Endothelial cell (in vitro differentiated cells): ENCODE results near the gene CACHD1. TPM values are rescaled to one million over a fixed set of nuclear protein-coding genes. Genes with fewer than 3 reads are reported as not detected.
"Not testable (repeated sequence)": the region's sequence is repeated elsewhere in the genome, so short reads cannot be mapped to it uniquely, and the experiment has no call there.

ENCODE experiments used
- DNase-seq: peaks from one replicate; pipeline ENCODE4 v3.0.0; 2021; ENCODE audit warnings: low spot score
- H3K27ac Mint-ChIP-seq: one replicate; pipeline ENCODE4 v1.8.0; 2021; ENCODE audit warnings: mixed read lengths, inconsistent platforms; ENCODE audit not compliant: unreplicated experiment
- H3K27me3 Mint-ChIP-seq: one replicate; pipeline ENCODE4 v1.8.0; 2021; ENCODE audit warnings: mild to moderate bottlenecking, moderate library complexity, mixed read lengths, inconsistent platforms; ENCODE audit not compliant: unreplicated experiment
- H3K36me3 Mint-ChIP-seq: one replicate; pipeline ENCODE4 v1.8.0; 2021; ENCODE audit warnings: mild to moderate bottlenecking, low read depth, mixed read lengths, inconsistent platforms; ENCODE audit not compliant: unreplicated experiment
- H3K4me1 Mint-ChIP-seq: one replicate; pipeline ENCODE4 v1.8.0; 2021; ENCODE audit warnings: mild to moderate bottlenecking, mixed read lengths, inconsistent platforms; ENCODE audit not compliant: unreplicated experiment
- H3K4me3 Mint-ChIP-seq: one replicate; pipeline ENCODE4 v1.8.0; 2021; ENCODE audit warnings: mild to moderate bottlenecking, mixed read lengths, inconsistent platforms; ENCODE audit not compliant: unreplicated experiment
- H3K9me3 Mint-ChIP-seq: one replicate; pipeline ENCODE4 v1.8.0; 2021; ENCODE audit warnings: mixed read lengths, inconsistent platforms; ENCODE audit not compliant: unreplicated experiment
- CTCF ChIP-seq: fragments of 200-600 bp; sonication (generic); IDR thresholded peaks from one replicate; pipeline ENCODE4 v1.5.0; 2021; ENCODE audit warnings: antibody characterized with exemption; ENCODE audit not compliant: unreplicated experiment
- total RNA-seq: library from RNA; stranded (reverse); fragmentation: NEBNext Ultra II Directional; extraction: Animal tissue kit (Norgen Biotek cat#: 25700); gene quantifications from one replicate; pipeline ENCODE4 v1.2.1, GENCODE V29; 2021; ENCODE audit not compliant: unreplicated experiment

The CACHD1 gene
- total RNA-seq, 1 donor from 2014 or later, result 48.6 TPM

DNA sequence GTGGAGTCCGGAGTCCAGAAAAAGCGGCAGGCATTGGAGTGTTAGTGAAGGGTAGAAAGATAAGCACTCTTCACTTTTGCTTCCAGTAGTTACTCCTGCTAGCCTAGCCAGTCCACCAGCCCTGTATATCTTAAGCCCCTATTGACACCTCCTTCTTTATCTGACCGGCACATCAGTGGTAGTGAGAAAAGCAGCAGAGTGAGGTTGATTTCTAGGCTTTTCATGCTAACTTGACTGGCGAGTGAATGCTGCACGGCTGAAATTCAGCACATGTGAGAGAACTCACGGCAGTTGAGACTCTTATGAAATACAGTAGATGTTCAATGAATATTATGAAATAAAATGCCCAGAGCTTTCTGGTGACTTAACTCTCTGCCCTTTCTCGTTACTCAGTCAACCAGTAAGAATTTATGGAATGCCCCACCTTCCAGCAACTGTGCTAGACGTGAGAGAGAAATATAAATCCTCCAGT lies 128.2 kb downstream of the CACHD1 start:
- Mint-ChIP-seq H3K4me1 (peaks cover 32% of the 10 kb centered on the region), H3K9me3 (no peaks in the 10 kb centered on the region), H3K4me3 (no peak overlapping the region), H3K36me3 (peaks cover 11% of the 10 kb centered on the region), H3K27me3 (no peaks in the 10 kb centered on the region), H3K27ac (no peak overlapping the region)
- DNase-seq, result no peak
- TF ChIP-seq CTCF, result no peak

DNA sequence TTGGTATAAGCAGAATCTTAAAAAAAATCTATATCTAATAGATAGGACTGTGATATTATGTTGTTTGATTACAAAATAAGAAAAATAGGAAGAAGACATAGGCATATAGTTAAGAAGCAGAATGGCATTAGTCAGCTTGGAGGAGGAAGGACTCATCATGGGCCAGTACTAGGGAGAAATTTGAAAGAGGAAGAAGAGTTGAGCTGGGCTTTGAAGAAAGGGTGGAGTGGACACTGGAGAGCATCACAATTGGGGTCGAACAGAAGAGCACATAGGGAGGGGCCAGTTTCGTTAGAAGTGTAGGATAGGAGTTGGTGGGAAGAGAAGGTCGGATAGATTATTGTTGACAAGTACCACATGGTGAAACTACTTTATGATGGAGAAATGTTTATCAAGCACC lies 129.3 kb downstream of the CACHD1 start:
- DNase-seq, result no peak
- no peak overlapping the region for H3K4me3 Mint-ChIP-seq
- H3K4me1 Mint-ChIP-seq, result peaks cover 32% of the 10 kb centered on the region
- H3K9me3 Mint-ChIP-seq, result no peaks in the 10 kb centered on the region
- no peak for TF ChIP-seq CTCF
- no peak overlapping the region for H3K27ac Mint-ChIP-seq
- H3K27me3 Mint-ChIP-seq, result no peaks in the 10 kb centered on the region
- peaks cover 11% of the 10 kb centered on the region for H3K36me3 Mint-ChIP-seq

DNA sequence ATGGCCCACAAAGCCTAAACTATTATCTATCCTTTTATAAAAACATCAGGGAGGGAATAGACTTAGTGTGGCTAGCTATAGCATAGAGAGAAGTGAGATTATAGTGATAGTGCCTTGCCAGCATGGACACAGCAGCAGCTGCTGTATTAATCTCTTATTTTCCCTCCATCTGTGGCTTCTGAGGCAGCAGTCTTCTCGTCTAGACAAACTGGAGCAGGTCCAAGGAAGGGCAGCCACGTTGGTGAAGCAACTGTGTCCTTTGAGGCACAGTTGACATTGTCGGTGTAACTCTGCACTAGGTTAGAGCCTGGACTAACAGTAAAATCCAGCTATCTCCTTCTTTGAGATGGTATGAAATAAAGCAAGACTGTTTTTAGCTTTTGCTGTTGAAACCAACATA lies 131.3 kb downstream of the CACHD1 start:
- Mint-ChIP-seq H3K27ac (no peak overlapping the region), H3K4me3 (no peak overlapping the region), H3K9me3 (no peaks in the 10 kb centered on the region), H3K27me3 (no peaks in the 10 kb centered on the region), H3K4me1 (peaks cover 18% of the 10 kb centered on the region), H3K36me3 (peaks cover 11% of the 10 kb centered on the region)
- no peak for TF ChIP-seq CTCF
- DNase-seq, result no peak

- H3K27me3 Mint-ChIP-seq, result no peaks in the 10 kb centered on the region
- no peak for DNase-seq
- peaks cover 14% of the 10 kb centered on the region for H3K9me3 Mint-ChIP-seq
- H3K36me3 Mint-ChIP-seq, result peaks cover 17% of the 10 kb centered on the region
- no peak overlapping the region for H3K4me3 Mint-ChIP-seq
- no peak overlapping the region for H3K27ac Mint-ChIP-seq
- no peak for TF ChIP-seq CTCF
- no peaks in the 10 kb centered on the region for H3K4me1 Mint-ChIP-seq
These were observed 138.2 kb downstream of the CACHD1 start for GRCh38 chr1:64608005-64608650.

GRCh38 chr1:64608651-64609048 lies 138.7 kb downstream of the CACHD1 start:
- DNase-seq, result no peak
- H3K4me3 Mint-ChIP-seq, result no peak overlapping the region
- peaks cover 14% of the 10 kb centered on the region for H3K9me3 Mint-ChIP-seq
- H3K4me1 Mint-ChIP-seq, result no peaks in the 10 kb centered on the region
- peaks cover 17% of the 10 kb centered on the region for H3K36me3 Mint-ChIP-seq
- no peaks in the 10 kb centered on the region for H3K27me3 Mint-ChIP-seq
- no peak overlapping the region for H3K27ac Mint-ChIP-seq
- no peak for TF ChIP-seq CTCF

DNA sequence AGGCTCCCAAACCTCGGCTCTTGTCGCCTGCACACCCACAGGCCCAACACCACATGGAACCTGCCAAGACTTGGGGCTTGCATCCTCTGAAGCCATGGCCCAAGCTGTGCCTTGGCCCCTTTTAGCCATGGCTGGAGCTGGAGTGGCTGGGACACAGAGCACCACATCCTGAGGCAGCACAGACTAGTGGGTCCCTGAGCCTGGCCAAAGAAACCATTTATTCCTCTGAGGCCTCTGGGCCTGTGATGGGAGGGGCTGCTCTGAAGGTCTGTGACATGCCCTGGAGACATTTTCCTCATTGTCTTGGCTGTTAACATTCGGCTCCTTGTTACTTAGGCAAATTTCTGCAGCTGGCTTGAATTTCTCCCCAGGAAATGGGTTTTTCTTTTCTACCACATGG lies 141.0 kb downstream of the CACHD1 start:
- peaks cover 14% of the 10 kb centered on the region for H3K9me3 Mint-ChIP-seq
- H3K4me1 Mint-ChIP-seq, DNase-seq, H3K27me3 Mint-ChIP-seq, H3K27ac Mint-ChIP-seq: not testable (repeated sequence)
- peak overlapping the region; percentile 61 for H3K4me3 Mint-ChIP-seq
- H3K36me3 Mint-ChIP-seq, result peaks cover 31% of the 10 kb centered on the region
